Pancreas (tissue), 10 donors: Measurements from ENCODE around the gene TWSG1. TPM values are rescaled to one million over a fixed set of nuclear protein-coding genes. Genes with fewer than 3 reads are reported as not detected.

Experiments used
- ATAC-seq, 4 donors: fragments of 200-7000 bp; cut with Tn5 transposase; one replicate each; pipeline versions ENCODE4 v1.8.0 to v1.9.1; 2020; ENCODE audit warnings: mild to moderate bottlenecking in 4 of 4, moderate library complexity in 4 of 4
- DNase-seq, 6 donors: peaks; one replicate each; pipeline ENCODE4 v3.0.0-alpha.2; 2020
- FAIRE-seq: peaks from 2 replicates; lab custom pipeline; 2012; peaks lifted over from hg19 to GRCh38; lab: Jason Lieb, UNC
- H3K27ac ChIP-seq, 4 donors: fragments of 200-600 bp; sonication (generic); 1 replicate in 3 of 4; 2 replicates in 1 of 4; pipeline versions ENCODE4 v1.5.0 to v1.8.0; 2020
- H3K27me3 ChIP-seq, 4 donors: fragments of 200-600 bp; one replicate each; pipeline ENCODE4 v1.8.0; 2021
- H3K36me3 ChIP-seq, 3 donors: fragments of 200-600 bp; sonication (generic) in 1 of 3; one replicate each; pipeline versions ENCODE4 v1.5.0 to v1.8.0; 2020 to 2021
- H3K4me1 ChIP-seq, 3 donors: fragments of 200-600 bp; one replicate each; pipeline ENCODE4 v1.8.0; 2021
- H3K4me3 ChIP-seq, 4 donors: fragments of 200-600 bp; sonication (generic) in 2 of 4; one replicate each; pipeline versions ENCODE4 v1.5.0 to v1.8.0; 2020 to 2021
- H3K9me3 ChIP-seq, 4 donors: fragments of 200-600 bp; one replicate each; pipeline ENCODE4 v1.8.0; 2021
- CTCF ChIP-seq, 4 donors: fragments of 200-600 bp; sonication (generic) in 3 of 4; IDR thresholded peaks; one replicate each; pipeline versions ENCODE4 v1.5.0 to v1.8.0; 2021; ENCODE audit warnings: antibody characterized with exemption in 4 of 4
- WGBS, 2 donors: extraction: QIAGEN DNeasy Blood & Tissue Kit; methylation state at CpG; one replicate each; pipeline ENCODE4 v1.1.7; 2013; 5-methylcytosine and 5-hydroxymethylcytosine counted together
- intact Hi-C, 3 donors: fragments of 100-400 bp; cut with DNase I; formaldehyde crosslinking; loops; one replicate each; pipeline versions ENCODE4 v1.11.1 to v1.14.2; 2022
- polyA plus RNA-seq, 2 donors: library from polyadenylated mRNA; stranded (reverse); fragments of 200-250 nt; gene quantifications; one replicate each; pipeline ENCODE4 v1.2.3, GENCODE V29; 2013
- total RNA-seq, 6 donors: library from RNA; stranded (reverse); fragmentation: NEBNext Ultra II Directional in 4 of 6; extraction: Animal tissue kit (Norgen Biotek cat#: 25700) in 4 of 6; gene quantifications; one replicate each; pipeline versions ENCODE4 v1.2.1 to v1.2.4, GENCODE V29; 2021 to 2023
- donor health status: healthy with polysubstance abuse.
- donor health status: DM: no; HTN: no; CAD: no; lungs with moderate emphysema.
- donor health status: DM: no; HTN: no; CAD: no.
- donor health status: control.
- donor health status: control.
- donor health status: Bipolar disorder and iron deficiency.
- donor health status: DM: yes; HTN: yes; CAD: no.
- donor health status: DM: no; HTN: no; CAD: no.
- donor health status: DM: no; HTN: no; CAD: no.
- donor health status: DM: yes; HTN: yes; CAD: no.

Gene TWSG1
- total and polyA plus RNA-seq, 8 donors: 2.5 to 13.7 (median 6.1) TPM

- no peak overlapping the region for H3K27ac ChIP-seq
- no peaks in the 10 kb centered on the region for H3K9me3 ChIP-seq
- ATAC-seq (no peak), FAIRE-seq (no peak), DNase-seq (no peak)
- intact Hi-C loops: no loop called here
- no peak overlapping the region for H3K4me3 ChIP-seq
- no peaks in the 10 kb centered on the region for H3K27me3 ChIP-seq
- H3K4me1 ChIP-seq: no peaks in the 10 kb centered on the region
- no peak for TF ChIP-seq CTCF (IDR thresholded peaks at IDR 0.05)
- WGBS, 2 donors: 38 to 60% methylated on average over 1 of the region's 1 CpG
- no peaks in the 10 kb centered on the region for H3K36me3 ChIP-seq
Observed at GRCh38 chr18:9319333-9319732, 15.2 kb upstream of the TWSG1 start.

GRCh38 chr18:9321017-9321452, 13.5 kb upstream of the TWSG1 start:
- Histone ChIP-seq H3K36me3 (no peaks in the 10 kb centered on the region), H3K4me1 (no peaks in the 10 kb centered on the region), H3K4me3 (no peak overlapping the region), H3K9me3 (no peaks in the 10 kb centered on the region), H3K27me3 (no peaks in the 10 kb centered on the region), H3K27ac (no peak overlapping the region)
- ATAC-seq (no peak), DNase-seq (no peak), FAIRE-seq (no peak)
- WGBS, 2 donors: 25 to 35% methylated on average over 4 of the region's 4 CpGs
- no peak for TF ChIP-seq CTCF (IDR thresholded peaks at IDR 0.05)
- intact Hi-C loops: no loop called here

GRCh38 chr18:9321736-9322135, 12.8 kb upstream of the TWSG1 start:
- no peak for DNase-seq
- intact Hi-C loops: no loop called here
- no peak for ATAC-seq
- no peak for FAIRE-seq
- TF ChIP-seq CTCF (IDR thresholded peaks at IDR 0.05): no peak
- no peaks in the 10 kb centered on the region for H3K27me3 ChIP-seq
- H3K4me1 ChIP-seq: no peaks in the 10 kb centered on the region
- no peak overlapping the region for H3K27ac ChIP-seq
- no peak overlapping the region for H3K4me3 ChIP-seq
- H3K36me3 ChIP-seq: no peaks in the 10 kb centered on the region
- WGBS, 2 donors: 46 to 47% methylated on average over 4 of the region's 4 CpGs
- H3K9me3 ChIP-seq: no peaks in the 10 kb centered on the region

- H3K36me3 ChIP-seq: no peaks in the 10 kb centered on the region
- WGBS, 2 donors: 89 to 95% methylated on average over 2 of the region's 2 CpGs
- intact Hi-C loops: no loop called here
- no peaks in the 10 kb centered on the region for H3K9me3 ChIP-seq
- H3K4me3 ChIP-seq: no peak overlapping the region
- no peak for ATAC-seq
- no peaks in the 10 kb centered on the region for H3K4me1 ChIP-seq
- TF ChIP-seq CTCF (IDR thresholded peaks at IDR 0.05): no peak
- H3K27me3 ChIP-seq: no peaks in the 10 kb centered on the region
- no peak overlapping the region for H3K27ac ChIP-seq
- FAIRE-seq: no peak
- no peak for DNase-seq
Observed at GRCh38 chr18:9322744-9323143, 11.8 kb upstream of the TWSG1 start.

- H3K27ac ChIP-seq: no peak overlapping the region
- FAIRE-seq: no peak
- no peaks in the 10 kb centered on the region for H3K27me3 ChIP-seq
- H3K9me3 ChIP-seq: no peaks in the 10 kb centered on the region
- H3K4me3 ChIP-seq: no peak overlapping the region
- DNase-seq: peak in 2 of 6 donors; percentile 22 to 26
- H3K36me3 ChIP-seq: no peaks in the 10 kb centered on the region
- intact Hi-C loops: no loop called here
- ATAC-seq: peak in 3 of 4 donors; percentile 48 to 64 (median 48)
- no peak for TF ChIP-seq CTCF (IDR thresholded peaks at IDR 0.05)
- WGBS, 2 donors: 50 to 63% methylated on average over 3 of the region's 3 CpGs
- no peaks in the 10 kb centered on the region for H3K4me1 ChIP-seq
Observed at GRCh38 chr18:9323750-9324445, 10.7 kb upstream of the TWSG1 start.
